GM18517 (cell line): Measurements from ENCODE around the gene TMEM238L.
"Not testable (repeated sequence)": the region's sequence is repeated elsewhere in the genome, so short reads cannot be mapped to it uniquely, and the experiment has no call there.

Experiments used
- ATAC-seq: cut with Tn5 transposase; IDR thresholded peaks from one replicate; pipeline ENCODE4 v1.9.1; 2021; ENCODE audit warnings: mild to moderate bottlenecking, moderate library complexity; ENCODE audit not compliant: unreplicated experiment

The TMEM238L gene, protein sequence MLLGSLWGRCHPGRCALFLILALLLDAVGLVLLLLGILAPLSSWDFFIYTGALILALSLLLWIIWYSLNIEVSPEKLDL

DNA sequence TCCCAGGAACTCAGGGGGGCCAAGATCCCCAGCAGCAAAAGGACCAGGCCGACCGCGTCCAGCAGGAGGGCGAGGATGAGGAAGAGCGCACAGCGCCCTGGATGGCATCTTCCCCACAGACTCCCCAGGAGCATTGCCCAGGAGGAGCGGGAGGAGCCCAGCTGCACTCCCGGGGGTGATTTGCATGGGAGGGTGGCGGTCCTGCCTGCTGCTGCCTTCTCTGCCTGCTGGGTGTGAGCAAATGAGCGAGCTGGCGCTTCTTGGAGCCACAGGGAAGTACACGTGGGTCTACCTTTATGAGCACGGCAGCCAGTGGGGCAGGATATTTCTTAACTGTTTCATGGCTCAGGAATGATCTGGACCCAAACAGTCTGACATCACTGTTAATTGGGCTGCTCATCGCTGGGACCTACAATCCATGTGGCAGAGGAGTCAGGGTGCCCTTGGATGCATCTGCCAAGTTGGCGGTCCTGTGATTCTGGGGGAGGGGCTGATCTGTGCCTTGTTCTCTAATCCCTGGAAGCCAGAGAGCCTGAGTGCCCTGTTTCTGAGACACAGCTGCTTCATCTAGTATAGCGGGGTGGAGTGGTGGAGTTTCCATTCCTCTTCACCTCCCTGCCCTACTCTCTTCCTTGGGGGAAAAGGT is at the start of gene TMEM238L:
Gene TMEM238L, minus strand, starts transcription at position 270 of the 646 bp plus-strand sequence. Its CDS starts 136 bp downstream, at position 134.
- ATAC-seq = no peak

DNA sequence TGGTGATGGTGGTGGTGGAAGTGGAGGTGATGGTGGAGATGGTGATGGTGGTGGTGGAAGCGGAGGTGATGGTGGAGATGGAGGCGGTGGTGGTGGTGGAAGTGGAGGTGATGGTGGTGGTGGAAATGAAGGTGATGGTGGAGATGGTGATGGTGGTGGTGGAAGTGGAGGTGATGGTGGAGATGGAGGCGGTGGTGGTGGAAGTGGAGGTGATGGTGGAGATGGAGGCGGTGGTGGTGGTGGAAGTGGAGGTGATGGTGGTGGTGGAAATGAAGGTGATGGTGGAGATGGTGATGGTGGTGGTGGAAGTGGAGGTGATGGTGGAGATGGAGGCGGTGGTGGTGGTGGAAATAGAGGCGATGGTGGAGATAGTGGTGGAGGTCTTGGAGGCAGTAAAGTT is 42.7 kb upstream of the TMEM238L start:
- ATAC-seq = not testable (repeated sequence)

DNA sequence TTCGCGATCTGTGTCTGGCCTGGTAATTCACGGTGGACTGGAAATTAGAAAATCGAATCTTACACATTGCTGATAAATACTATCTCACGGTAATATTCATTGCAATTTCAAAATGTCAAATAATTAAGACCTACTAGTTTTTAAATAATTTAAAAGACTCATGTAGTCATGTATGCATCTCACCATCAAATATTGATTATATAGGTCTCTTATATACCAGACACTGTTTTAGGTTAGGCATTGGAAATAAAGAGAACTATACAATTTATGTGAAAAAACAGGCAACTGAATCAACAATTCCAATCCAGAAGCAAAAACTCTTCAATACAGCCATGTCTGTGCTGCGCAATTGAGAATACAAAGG is 41.5 kb upstream of the TMEM238L start:
- peak; percentile 10 for ATAC-seq

DNA sequence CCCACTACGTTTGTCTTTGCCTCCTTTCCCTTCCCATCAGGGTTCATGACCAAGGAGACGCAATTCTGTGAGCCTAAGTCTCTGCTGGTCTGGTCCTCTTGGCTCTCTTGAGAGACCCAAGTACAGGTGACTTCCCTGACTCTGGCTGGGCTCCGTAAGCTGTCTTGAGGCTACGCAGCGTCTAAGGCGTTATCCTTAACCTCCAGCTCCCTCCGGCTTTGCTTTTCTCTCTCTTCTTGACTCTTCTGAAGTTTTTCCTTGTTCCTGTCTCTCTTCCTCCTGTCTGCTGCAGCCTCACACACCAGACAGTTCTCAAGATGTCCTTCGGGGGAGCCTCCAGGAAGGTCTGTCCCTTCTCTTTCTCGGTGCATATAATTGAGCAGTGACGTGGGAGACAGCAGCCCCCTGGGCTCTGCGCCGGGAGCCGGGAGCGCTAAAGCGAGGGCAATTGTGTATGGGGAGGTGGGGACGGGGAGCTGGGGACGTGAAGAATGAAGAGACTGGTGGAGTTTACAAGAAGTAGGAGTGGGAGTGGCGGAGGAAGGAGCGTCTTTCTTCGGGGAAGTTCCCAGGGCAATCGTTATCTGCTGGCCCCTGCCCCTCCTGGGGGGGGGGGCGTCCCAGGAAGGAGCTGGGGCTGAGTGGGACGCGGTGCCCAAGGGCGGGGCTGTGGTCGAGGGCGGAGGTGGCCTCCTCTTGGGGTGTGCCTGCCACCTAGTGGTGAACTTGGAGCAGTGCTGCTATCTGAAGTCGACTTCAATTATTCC is 40.9 kb upstream of the TMEM238L start:
- peak; percentile 69 for ATAC-seq

DNA sequence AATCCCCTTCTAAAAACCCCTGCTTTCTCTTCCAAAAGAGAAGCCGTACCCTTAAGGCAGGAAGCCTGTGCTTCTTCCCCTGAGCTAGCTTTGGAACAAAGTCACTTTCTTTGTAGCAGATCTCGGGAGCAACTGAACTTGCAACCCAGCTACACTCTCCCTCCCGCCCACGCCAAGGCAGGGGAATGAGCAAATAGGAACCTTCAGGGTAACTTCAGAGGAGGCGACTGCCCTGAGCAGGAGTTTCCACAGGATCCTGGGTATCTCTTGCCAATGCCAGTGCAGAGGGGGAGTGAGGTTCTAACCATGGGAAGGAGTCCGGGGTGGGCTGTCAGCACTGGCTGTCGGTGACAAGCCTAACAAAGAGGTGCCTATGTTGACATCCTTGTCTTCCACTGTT is 39.9 kb upstream of the TMEM238L start:
- ATAC-seq = no peak

DNA sequence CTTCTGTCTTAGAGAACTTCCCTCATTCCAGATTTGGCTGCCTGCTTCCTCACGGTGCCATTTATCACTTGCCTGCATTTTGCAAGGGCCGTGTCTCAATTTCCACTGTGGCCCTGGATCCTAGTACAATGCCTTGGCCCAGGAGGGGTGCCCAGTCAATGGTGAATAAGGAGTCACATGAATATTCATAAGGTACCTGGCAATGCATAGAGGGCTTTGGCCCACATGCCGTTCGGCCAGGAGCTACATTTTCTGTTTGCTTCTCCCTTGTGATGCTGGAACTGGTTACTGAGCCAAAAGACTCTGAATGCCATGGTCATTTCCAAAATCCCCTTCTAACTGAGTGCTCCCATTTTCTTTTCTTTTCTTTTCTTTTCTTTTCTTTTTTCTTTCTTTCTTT is 38.8 kb upstream of the TMEM238L start:
- no peak for ATAC-seq

DNA sequence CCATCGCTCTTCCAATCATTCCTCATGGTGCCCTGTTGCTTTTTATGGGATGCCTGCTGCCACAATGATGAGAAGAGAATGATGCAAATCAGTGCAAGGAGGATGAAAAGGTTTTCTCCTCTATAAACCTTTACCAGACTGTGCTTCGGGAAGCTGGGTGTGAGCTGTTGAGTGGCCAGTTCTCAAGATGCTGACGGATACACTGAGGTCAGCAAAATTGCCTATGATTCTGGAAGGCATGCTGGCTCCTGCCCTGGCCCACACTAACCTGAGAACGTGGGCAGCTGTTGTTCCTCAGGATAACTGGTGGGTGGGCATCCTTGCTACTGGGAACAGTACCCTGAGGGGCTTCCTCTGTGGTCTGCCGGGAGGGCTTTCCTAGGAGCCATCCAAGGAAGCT is 34.8 kb upstream of the TMEM238L start:
- ATAC-seq = no peak

DNA sequence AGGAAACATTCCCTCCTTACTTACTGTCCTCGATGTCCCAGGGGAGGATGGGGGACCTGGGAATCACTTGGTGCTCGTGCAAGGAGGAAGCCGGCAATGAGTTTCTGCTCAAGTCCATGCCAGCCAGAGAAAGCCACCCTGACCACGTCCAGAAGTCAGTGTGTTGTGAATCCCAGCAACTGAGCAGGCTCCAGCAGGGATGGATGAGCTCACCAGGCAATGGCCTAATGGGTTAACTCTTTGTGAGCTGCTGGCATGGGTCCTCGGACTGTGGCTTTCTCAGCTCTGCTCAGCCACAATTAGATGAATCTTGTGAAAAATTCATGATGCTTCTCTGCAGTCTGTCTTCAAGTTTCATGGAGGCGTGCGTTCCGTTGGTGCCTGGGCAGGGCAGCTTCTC is 34.0 kb upstream of the TMEM238L start, which contains the start of gene PIRT:
Gene PIRT, minus strand, starts transcription at position 167 of the 400 bp plus-strand sequence. CDS start 12,442 bp downstream, outside the sequence.
- ATAC-seq = no peak

DNA sequence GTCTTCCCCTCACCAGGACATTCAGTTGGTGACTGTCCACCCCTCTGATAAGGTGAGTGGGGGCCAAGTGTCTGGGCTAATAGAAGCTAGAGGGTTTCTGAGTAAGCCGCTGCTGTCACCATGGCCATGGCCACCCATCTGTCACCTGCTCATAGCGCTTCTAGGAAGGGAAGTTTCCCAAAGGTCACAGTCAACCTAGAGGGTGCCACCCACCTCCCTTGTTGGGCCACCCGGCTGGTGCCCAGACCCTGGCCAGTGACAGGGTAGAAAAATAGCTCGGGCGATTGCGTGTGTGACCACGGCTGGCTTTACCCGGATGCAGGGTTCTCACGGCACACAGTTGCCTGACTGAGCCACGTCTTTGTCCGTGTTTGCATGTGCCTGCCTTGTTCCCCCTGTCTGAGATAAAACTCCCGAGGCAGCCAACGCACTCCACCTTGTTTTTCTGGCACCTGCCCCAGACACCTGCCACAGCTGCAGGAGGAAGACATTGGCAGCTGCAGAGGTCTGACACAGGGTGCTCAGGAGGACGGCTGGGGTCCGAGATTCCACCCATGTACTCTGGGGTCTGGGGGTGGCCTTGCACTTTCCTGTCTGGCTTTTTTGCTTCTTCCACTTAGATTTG is 33.2 kb upstream of the TMEM238L start:
- ATAC-seq = no peak

DNA sequence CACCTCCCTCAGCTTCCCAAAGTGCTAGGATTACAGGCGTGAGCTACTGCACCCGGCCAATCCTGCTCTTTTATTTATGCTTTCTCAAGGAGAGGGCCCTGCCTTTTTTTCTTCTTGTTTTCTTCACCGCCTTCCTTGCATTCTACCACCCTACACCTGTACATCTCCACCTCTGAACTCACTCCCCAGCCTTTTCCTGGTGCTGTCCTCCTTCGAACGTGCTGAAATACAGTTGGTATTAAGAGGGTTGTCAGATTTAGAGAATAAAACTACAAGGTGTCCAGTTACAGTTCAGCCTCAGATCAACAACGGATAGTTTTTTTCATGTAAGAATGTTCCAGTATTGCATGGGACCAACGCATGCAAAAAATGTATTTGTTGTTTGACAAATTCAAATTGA is 32.2 kb upstream of the TMEM238L start:
- no peak for ATAC-seq

DNA sequence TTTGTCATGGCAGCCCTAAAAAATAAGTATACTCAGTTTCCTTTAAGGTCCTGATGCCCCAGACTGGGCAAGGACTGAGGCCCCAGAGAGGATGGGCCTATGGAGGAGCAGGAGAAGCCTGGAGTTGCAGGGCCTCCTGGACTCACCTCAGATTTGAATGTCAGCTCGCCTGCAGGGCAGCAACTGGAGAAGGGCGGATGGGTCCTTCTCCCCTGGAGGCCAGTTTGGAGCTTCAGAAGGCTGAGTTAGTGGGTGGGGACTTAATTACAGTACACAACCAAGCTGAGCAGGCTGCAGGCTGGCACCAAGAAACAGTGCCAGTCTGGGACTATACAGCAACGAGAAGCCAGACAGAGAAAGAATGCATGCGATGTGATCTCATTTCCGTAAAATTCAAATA is 27.8 kb upstream of the TMEM238L start:
- ATAC-seq = no peak

DNA sequence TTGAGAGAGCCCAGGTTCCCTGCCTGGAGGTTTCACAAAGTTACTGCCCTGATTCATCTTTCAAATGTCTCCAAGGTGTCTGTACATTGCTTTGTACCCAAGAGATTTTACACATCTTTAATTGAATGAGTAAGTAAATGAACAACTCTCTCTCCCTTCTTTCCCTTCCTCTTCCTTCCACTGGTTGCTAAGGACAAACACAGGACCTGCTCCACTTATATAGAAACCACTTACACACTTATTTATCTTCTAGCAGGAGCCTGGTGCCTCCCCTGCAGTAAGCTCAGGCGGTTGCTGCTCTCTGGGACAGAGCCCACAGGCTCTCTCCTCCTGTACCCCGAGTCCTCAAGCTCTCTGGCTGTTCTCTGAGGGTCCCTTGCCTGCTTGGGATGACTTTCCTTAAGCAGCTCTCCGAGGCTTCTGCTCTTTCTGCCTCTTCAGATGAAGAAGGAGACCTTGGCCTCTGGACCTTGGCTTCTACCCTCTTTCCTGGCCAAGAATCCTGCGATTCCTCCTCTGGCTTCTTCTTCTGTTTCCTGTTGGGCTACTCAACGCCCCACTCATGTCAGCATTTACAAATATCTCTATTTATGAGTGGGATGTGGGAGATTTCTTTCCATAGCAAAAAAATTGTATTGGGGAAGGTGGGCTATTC is 24.1 kb upstream of the TMEM238L start:
- no peak for ATAC-seq

DNA sequence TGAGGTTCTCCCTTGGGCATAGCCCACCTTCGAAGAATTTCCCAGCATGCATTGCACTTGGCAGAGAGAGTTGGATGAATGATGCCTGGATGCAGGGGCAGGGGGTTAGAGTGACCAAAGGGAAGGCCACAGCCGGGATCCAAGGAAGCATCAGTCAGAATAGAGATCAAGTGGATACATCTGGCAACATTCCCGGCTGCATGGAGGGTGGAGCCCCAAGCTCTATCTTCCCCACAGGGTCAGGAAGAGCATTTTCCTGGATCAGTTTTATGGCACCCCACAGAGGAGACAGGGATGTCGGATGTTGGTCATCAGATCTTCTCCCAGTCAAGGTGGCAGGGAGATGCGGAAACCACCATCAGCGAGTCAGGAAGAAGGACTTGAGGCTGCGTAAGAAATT is 21.0 kb upstream of the TMEM238L start:
- ATAC-seq = no peak

DNA sequence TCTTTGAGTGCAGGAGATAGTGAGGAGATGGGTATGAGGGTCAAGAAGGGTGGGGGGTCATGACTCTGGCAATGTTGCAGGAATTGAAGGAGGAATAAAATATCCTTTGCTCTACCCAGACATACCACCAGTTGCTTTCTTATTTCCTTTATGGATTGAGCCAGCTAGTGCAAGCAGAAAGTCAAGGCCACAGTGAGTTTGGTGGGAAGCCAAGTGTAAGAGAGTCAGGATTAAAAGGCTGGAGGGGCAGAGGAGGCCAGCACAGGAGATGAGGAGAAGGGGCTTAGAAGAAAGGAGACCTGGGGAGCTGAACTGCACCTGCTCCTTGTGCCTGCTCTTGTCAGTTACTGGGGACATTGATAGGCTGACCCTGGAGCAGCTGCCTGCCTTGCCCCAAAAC is 17.9 kb upstream of the TMEM238L start:
- no peak for ATAC-seq

DNA sequence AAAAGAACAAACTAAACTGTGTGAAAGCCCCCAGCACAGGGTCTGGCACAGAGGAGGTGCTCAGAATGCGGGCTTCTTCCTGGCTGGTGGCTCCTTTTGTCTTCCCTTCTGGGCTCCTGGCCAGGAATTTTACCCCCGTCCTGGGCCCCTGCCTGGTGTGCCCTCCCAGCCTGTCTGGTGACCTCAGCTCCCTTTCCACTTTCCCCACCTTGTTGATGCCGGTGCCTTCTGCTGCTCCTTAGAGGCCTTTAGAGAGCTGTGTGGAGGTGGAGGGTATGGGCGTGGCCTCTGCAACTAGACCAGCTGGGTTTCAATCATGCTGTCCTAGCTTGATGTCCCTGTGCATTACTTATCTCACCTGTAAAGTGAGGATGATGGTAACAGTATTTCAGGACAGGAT is 17.2 kb upstream of the TMEM238L start:
- no peak for ATAC-seq

DNA sequence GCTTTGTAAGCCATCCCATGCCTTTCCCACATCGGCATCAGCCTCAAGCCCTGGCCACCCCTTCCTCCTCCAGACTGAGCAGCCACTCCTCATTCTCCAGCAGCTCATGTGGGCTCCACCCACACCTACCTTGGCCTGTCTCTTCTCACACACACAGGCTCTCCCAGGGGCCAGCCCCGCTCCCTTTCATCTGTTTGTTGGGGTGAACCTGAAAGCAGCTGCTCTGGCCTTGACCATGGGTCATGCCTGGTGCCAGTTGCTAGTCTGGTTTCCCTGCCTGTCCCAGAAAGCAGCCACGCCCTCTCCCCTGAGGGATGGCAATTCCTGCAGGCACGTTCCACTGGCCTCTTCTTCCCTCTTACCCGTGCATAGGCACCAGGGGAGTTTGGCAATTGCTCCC is 11.4 kb upstream of the TMEM238L start:
- ATAC-seq = no peak

DNA sequence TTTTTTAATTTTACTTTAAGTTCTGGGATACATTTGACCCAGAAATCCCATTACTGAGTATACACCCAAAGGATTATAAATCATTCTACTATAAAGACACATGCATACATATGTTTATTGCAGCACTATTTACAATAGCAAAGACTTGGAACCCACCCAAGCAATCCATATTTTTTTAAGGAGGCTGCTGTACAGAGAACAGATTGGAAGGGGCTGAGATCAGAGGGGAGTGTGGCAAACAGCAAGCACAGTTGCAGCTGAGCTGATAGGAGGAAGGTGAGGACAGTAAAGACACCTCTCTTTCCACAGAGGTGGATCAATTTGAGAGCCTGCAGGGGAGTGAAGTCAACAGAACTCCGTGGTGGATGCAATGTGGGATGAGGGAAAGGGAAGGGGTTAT is 10.2 kb upstream of the TMEM238L start:
- ATAC-seq = no peak

DNA sequence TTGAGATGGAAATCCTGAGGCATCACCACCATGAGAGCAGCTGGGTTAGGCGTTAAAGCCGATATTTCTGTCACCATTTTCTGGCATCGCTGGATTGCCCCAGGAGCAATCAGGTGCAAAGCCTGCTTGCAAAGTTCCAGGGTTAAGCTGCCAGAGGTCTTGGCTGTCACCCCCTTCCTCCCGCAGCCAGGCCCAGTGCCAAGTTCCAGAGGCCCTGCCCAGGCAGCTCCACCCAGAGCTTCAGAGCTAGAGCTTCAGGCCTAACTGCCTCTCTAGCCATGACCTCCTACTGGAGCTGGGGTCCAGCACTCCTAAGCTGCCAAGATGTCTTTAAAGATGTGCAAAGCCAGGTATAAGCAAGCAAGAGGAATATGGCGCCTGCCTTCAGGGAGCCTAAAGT is 8.8 kb upstream of the TMEM238L start:
- no peak for ATAC-seq

DNA sequence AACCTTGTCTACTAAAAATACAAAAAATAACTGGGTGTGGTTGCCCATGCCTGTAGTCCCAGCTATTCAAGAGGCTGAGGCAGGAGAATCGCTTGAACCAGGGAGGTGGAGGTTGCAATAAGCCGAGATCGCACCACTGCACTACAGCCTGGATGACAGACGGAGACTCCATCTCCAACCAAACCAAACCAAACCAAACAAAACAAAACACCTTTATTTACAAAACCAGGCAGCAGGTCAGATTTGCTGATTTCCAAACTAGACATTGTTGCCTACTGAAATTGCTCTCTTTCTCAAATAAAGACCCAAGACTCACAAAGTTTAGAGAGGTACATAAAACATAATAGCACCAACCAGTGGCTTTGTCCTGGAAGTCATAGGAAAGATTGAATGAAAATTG is 5.7 kb upstream of the TMEM238L start:
- ATAC-seq = no peak

DNA sequence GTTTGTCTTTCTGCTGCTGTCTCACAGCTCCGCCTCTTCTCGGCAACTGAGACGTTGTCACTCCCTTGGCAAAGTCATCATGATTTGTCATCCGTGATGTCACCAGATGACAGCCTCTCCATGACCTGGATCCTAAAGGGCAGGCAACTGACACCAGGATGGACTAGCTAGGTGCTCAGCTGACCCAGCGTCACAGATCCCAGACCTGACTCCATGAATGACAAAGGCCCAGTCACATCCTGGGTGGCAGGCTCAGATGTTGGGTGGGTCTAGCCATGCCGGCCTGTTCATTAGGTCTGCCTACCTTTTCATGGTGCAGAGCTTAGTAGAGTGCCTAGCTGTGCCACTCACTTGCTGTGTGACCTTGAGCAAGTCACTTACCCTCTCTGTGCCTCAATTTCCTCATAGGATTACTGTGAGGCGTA is 3.8 kb upstream of the TMEM238L start:
- ATAC-seq = no peak

DNA sequence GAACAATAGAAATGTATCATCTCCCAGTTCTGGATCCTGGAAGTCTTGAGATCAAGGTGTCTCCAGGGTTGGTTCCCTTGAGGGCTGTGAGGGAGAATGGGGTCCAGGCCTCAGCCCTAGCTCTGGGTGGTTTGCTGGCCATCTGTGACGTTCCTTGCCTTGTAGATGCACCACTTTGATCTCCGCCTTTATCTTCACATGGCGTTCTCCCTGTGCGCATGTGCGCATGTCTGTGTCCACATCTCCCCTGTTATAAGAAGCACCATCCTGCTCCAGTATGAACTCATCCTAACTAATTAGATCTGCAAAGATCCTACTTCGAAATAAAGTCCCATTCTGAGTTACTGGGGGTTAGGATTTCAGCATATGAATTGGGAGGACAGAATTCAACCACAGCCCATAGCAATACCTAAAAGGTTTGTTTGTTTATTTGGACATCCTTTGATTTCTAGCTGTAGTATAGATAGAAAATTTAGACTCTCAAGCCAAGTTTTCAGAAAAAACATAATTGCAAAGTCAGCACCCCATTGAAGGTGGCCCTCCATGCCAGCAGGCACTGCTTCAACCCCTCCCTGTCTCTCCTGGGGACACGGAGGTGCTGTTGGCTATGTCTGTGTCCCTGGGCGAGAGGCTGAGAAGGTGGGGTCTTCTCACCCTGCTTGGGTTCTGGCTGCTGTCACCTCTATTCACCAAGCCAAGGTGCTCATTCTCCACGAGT is 2.8 kb upstream of the TMEM238L start:
- no peak for ATAC-seq
